Activated naive CD8-positive, alpha-beta T cell treated with anti-CD3 and anti-CD28 coated beads, Interleukin-2, amount 50 U/mL, for 24 hours (primary cell): Measurements from ENCODE around the gene TRPM6.

Experiments
- ATAC-seq: fragments of 150-1000 bp; cut with Tn5 transposase; one replicate; pipeline ENCODE4 v1.10.0; 2021
- DNase-seq: peaks from one replicate; pipeline ENCODE4 v3.0.0; 2021
- H3K27ac Mint-ChIP-seq: one replicate; pipeline ENCODE4 v1.8.0; 2021; ENCODE audit warnings: mild to moderate bottlenecking, mixed read lengths
- H3K27me3 Mint-ChIP-seq: one replicate; pipeline ENCODE4 v1.8.0; 2021; ENCODE audit warnings: mixed read lengths
- H3K36me3 Mint-ChIP-seq: one replicate; pipeline ENCODE4 v1.8.0; 2021; ENCODE audit warnings: low read depth, mixed read lengths
- H3K4me1 Mint-ChIP-seq: one replicate; pipeline ENCODE4 v1.8.0; 2021; ENCODE audit warnings: mixed read lengths
- H3K4me3 Mint-ChIP-seq: one replicate; pipeline ENCODE4 v1.8.0; 2021; ENCODE audit warnings: mild to moderate bottlenecking, moderate library complexity, mixed read lengths
- H3K9me3 Mint-ChIP-seq: one replicate; pipeline ENCODE4 v1.8.0; 2021; ENCODE audit warnings: mixed read lengths

TRPM6 gene

GRCh38 chr9:74772121-74772520, 115.6 kb downstream of the TRPM6 start:
- Mint-ChIP-seq H3K27ac (no peak overlapping the region), H3K4me1 (peaks cover 12% of the 10 kb centered on the region), H3K9me3 (no peaks in the 10 kb centered on the region), H3K36me3 (no peaks in the 10 kb centered on the region), H3K27me3 (peaks cover 15% of the 10 kb centered on the region), H3K4me3 (no peak overlapping the region)
- DNase-seq (no peak), ATAC-seq (no peak)

DNA sequence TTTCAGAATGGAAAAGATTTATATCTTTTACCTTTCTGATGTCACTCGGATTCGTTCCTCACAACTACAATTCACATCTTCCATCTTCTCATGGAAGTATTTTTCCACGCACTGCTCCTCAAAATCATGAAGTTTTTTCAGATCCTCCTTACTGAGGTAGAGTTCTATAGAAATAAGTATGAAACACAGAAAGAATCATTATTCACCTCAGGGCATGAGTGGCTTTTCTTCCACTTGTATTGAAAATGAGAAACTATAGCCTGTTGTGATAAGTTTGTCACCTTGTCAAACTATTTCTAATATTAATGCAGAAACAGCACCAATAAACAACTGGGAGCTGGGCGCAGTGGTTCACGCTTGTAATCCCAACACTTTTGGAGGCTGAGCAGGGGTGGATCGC, 116.0 kb downstream of the TRPM6 start:
- H3K36me3 Mint-ChIP-seq: no peaks in the 10 kb centered on the region
- peaks cover 15% of the 10 kb centered on the region for H3K27me3 Mint-ChIP-seq
- ATAC-seq (no peak), DNase-seq (no peak)
- H3K9me3 Mint-ChIP-seq: no peaks in the 10 kb centered on the region
- no peak overlapping the region for H3K27ac Mint-ChIP-seq
- H3K4me1 Mint-ChIP-seq: peaks cover 12% of the 10 kb centered on the region
- no peak overlapping the region for H3K4me3 Mint-ChIP-seq

GRCh38 chr9:74771262-74771585, 116.5 kb downstream of the TRPM6 start:
- no peak overlapping the region for H3K4me3 Mint-ChIP-seq
- H3K4me1 Mint-ChIP-seq: peaks cover 12% of the 10 kb centered on the region
- no peaks in the 10 kb centered on the region for H3K36me3 Mint-ChIP-seq
- H3K9me3 Mint-ChIP-seq: no peaks in the 10 kb centered on the region
- ATAC-seq (no peak), DNase-seq (no peak)
- peaks cover 15% of the 10 kb centered on the region for H3K27me3 Mint-ChIP-seq
- no peak overlapping the region for H3K27ac Mint-ChIP-seq

DNA sequence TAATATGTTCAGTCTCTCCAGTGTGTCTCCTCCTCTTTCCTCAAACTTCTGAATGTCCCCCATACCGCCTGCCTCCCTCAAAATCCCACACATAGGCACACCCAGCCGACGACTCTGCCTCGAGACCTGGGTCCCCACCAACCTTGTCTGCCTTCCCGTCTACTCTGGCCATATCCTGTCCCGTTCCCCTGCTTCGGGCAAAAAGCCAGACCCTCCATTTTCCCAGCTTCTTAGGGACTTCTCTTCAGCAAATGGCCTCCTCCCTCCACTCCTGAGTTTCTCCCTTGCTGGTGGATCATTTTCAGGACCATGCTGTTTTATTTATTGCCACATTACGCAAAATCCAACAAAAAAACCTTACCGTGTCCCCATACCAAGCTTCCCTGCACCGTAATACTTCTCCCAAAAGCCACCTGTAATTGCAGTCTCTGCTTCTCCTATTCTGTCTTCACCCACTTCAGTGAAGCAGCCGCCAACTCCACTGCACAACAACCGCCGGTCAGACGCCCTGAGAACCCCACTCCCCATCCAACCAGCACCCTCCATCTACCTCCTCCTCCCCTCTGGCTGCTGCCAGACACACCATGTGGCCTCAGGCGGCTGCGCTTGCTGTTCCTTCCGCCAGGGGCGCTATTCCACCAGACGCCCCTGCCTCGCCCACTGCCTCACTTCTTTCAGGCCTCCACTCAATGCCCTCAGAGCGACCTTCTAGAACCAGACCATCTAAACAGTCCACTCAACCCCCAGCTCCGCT, 117.0 kb downstream of the TRPM6 start:
- DNase-seq (peak; percentile 30), ATAC-seq (peak; percentile 53)
- peaks cover 15% of the 10 kb centered on the region for H3K27me3 Mint-ChIP-seq
- no peak overlapping the region for H3K4me3 Mint-ChIP-seq
- H3K9me3 Mint-ChIP-seq: no peaks in the 10 kb centered on the region
- H3K36me3 Mint-ChIP-seq: no peaks in the 10 kb centered on the region
- no peak overlapping the region for H3K27ac Mint-ChIP-seq
- H3K4me1 Mint-ChIP-seq: peaks cover 12% of the 10 kb centered on the region

DNA sequence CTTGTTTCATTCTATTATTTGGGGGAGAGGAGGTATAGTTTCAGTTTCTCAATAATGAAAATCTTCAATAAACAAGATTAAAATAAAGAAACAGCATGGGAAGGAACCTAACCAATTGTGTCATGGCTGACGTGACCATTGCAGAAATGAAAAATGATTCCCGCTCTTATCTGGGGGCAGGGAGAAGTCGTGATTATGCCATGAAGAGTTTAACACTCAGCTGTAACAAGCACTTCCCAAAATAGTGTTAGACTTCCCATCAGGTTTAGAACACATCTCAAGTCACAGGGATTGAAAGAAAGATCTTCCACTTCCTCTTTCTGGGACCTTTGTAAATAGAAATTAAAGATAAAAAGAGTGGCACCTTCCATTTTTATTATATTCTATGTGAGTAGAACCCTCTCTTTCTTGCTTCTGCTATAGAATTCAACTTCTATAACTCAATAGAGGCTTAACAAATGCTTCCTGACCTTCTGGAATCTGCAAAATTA, 122.2 kb downstream of the TRPM6 start:
- Mint-ChIP-seq H3K27me3 (peaks cover 20% of the 10 kb centered on the region), H3K4me1 (no peaks in the 10 kb centered on the region), H3K9me3 (no peaks in the 10 kb centered on the region), H3K4me3 (no peak overlapping the region), H3K36me3 (no peaks in the 10 kb centered on the region), H3K27ac (no peak overlapping the region)
- ATAC-seq: no peak
- DNase-seq: no peak

DNA sequence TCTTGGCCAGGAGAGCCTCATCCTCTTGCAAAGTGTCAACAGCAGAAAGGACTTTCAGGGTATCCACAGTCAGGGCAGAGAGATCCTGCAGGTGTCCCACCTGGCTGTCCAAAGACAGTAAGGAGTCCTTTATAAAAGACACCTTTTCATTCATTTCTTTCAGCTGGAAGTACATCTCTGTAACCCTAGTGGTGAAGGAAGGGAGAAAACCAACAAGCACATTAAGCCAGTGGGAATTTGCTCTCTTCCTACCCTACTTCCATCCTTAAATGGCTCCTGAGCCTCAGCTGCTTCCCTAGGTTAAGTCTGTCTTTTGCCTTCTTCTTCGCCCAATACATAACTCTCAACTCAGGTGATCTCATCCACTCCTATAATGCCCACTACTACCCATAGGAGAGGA, 124.8 kb downstream of the TRPM6 start:
- Mint-ChIP-seq H3K4me1 (no peaks in the 10 kb centered on the region), H3K9me3 (no peaks in the 10 kb centered on the region), H3K27me3 (peaks cover 12% of the 10 kb centered on the region), H3K27ac (no peak overlapping the region), H3K36me3 (no peaks in the 10 kb centered on the region), H3K4me3 (no peak overlapping the region)
- DNase-seq (no peak), ATAC-seq (no peak)

DNA sequence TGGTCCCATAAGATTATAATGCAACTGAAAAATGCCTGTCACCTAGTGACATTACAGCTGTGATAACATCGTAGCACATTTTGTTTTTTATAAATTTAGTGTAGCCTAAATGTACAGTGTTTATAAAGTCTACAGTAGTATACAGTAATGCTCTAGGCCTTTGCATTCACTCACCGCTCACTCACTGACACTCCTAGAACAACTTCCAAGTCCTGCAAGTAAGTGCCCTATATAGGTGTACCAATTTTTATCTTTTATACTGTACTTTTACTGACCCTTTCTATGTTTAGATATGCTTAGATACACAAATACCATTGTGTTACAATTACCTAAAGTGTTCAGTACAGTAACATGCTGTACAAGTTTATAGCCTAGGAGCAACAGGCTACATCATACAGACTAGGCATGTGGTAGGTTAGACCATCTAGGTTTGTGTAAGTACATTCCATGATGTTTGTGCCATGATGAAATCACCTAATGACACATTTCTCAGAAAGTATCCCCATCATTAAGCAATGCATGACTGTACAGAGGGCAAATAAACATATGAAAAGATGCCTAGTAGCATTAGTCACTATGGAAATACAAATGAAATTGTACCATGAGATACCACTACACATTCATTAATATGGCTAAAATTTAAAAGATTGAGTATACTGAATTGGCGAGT, 127.6 kb downstream of the TRPM6 start:
- H3K36me3 Mint-ChIP-seq: no peaks in the 10 kb centered on the region
- H3K4me1 Mint-ChIP-seq: no peaks in the 10 kb centered on the region
- H3K9me3 Mint-ChIP-seq: no peaks in the 10 kb centered on the region
- DNase-seq (no peak), ATAC-seq (no peak)
- no peak overlapping the region for H3K27ac Mint-ChIP-seq
- no peak overlapping the region for H3K4me3 Mint-ChIP-seq
- H3K27me3 Mint-ChIP-seq: peaks cover 14% of the 10 kb centered on the region

DNA sequence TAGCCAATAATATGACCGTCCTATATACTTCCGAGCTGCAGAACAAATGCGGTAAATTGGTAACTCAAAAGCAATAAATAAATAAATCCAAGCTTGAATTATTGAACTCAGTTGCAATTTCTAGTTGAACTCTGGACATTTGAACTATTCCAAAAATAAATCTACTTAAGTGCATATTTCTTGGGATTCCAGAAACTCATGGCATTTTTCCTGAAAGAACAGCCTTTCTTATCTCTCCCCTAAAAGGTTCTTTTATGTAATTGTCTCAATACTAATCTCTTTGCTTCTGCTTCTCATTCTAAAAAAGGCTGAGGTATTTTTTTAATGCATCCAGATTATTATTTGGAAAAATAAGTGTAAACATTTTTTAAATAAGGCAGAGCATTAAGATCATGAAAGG, 131.7 kb downstream of the TRPM6 start:
- H3K4me3 Mint-ChIP-seq: no peak overlapping the region
- no peak overlapping the region for H3K27ac Mint-ChIP-seq
- no peak for DNase-seq
- no peaks in the 10 kb centered on the region for H3K4me1 Mint-ChIP-seq
- peaks cover 2% of the 10 kb centered on the region for H3K27me3 Mint-ChIP-seq
- H3K9me3 Mint-ChIP-seq: no peaks in the 10 kb centered on the region
- no peak for ATAC-seq
- no peaks in the 10 kb centered on the region for H3K36me3 Mint-ChIP-seq

DNA sequence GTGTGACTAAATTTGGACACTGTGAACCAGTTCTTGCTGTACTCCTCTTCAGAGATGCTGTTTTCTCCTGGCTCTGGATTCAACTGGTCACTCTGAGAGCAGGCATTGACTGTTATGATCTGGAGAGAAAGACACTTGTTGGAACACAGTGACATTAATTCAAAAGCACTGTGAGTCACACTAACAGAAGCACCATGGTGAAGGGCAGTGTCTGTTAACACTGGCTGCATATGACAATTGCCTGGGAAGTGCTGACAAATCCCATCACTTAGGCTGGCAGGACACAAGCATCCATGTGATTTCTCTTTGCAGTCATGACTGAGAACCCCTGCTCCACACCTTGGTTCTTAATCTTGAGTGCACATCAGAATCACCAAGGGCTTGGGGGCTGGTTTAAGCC, 132.4 kb downstream of the TRPM6 start:
- Mint-ChIP-seq H3K27ac (no peak overlapping the region), H3K27me3 (peaks cover 2% of the 10 kb centered on the region), H3K4me1 (no peaks in the 10 kb centered on the region), H3K9me3 (no peaks in the 10 kb centered on the region), H3K4me3 (no peak overlapping the region), H3K36me3 (no peaks in the 10 kb centered on the region)
- DNase-seq (no peak), ATAC-seq (no peak)

DNA sequence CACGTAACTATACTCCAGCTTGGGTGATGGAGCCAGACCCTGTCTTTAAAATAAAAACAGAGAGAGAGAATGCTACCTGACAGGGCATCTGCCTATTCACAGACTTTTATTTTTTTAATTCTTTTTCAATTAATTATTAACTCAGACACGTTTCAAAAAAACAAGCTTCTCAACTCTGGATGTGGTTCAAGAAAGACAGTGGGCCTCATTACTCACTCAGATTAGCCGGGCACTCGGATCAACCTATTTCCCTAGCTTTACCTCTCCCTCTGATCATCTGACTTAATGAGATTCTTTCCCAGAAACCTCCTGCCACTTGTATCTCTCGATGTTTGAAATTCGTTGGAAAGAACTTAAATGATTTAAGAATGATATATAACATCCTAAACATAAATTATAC, 134.1 kb downstream of the TRPM6 start:
- H3K27ac Mint-ChIP-seq: no peak overlapping the region
- H3K27me3 Mint-ChIP-seq: peaks cover 2% of the 10 kb centered on the region
- H3K4me1 Mint-ChIP-seq: no peaks in the 10 kb centered on the region
- DNase-seq (no peak), ATAC-seq (no peak)
- no peak overlapping the region for H3K4me3 Mint-ChIP-seq
- H3K36me3 Mint-ChIP-seq: no peaks in the 10 kb centered on the region
- H3K9me3 Mint-ChIP-seq: no peaks in the 10 kb centered on the region

DNA sequence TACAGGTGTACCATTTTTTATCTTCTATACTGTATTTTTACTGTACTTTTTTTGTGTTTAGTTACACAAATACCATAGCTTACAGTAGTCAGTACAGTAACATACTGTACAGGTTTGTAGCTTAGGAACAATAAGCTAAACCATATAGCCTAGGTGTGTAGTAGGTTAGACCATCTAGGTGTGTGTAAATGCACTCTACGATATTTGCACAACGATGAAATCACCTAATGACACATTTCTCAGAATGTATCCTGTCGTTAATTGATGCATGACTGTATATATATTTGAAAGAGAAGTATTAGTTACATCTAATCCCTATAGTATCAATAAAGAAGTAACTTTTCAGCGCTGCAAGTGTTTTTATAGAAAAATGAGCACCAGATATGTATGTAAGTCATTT, 138.8 kb downstream of the TRPM6 start:
- Mint-ChIP-seq H3K4me1 (no peaks in the 10 kb centered on the region), H3K4me3 (no peak overlapping the region), H3K36me3 (no peaks in the 10 kb centered on the region), H3K9me3 (no peaks in the 10 kb centered on the region), H3K27me3 (peaks cover 13% of the 10 kb centered on the region), H3K27ac (no peak overlapping the region)
- no peak for ATAC-seq
- no peak for DNase-seq

GRCh38 chr9:74742792-74743730, 144.7 kb downstream of the TRPM6 start:
- Mint-ChIP-seq H3K27ac (no peak overlapping the region), H3K4me3 (no peak overlapping the region), H3K4me1 (no peaks in the 10 kb centered on the region), H3K9me3 (no peaks in the 10 kb centered on the region), H3K36me3 (no peaks in the 10 kb centered on the region), H3K27me3 (peaks cover 26% of the 10 kb centered on the region)
- DNase-seq (no peak), ATAC-seq (no peak)

DNA sequence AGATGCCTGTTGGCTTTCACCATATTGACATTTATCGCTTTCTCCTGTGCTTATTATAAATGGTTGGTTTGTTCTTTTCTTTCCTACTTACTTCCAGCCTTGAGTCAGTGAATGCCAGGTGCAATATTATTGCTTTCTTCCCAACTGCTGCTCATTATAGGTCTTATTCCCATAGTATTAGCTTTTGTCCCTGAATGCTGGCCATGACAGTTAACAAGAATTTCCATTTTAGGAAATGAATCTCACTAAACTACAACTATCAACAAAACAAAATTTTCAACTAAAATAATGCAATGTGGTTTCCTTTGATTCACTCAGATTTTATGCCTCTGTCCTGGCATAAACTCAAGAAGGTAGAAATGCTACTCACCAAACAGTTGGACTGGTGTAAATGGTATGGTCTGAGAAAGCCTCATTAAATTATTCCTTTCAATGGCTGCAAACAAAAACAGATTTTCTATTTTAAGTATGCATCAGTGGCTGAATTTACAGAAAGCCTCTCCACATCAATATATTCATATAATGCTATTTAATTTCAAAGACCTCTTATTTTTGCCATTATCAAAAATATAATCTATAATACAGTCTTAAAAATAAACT, 145.4 kb downstream of the TRPM6 start:
- H3K36me3 Mint-ChIP-seq: no peaks in the 10 kb centered on the region
- no peaks in the 10 kb centered on the region for H3K4me1 Mint-ChIP-seq
- ATAC-seq (no peak), DNase-seq (no peak)
- peaks cover 26% of the 10 kb centered on the region for H3K27me3 Mint-ChIP-seq
- H3K27ac Mint-ChIP-seq: no peak overlapping the region
- H3K4me3 Mint-ChIP-seq: no peak overlapping the region
- H3K9me3 Mint-ChIP-seq: no peaks in the 10 kb centered on the region

- H3K27ac Mint-ChIP-seq: no peak overlapping the region
- no peak for DNase-seq
- H3K4me3 Mint-ChIP-seq: no peak overlapping the region
- no peaks in the 10 kb centered on the region for H3K4me1 Mint-ChIP-seq
- H3K36me3 Mint-ChIP-seq: no peaks in the 10 kb centered on the region
- no peaks in the 10 kb centered on the region for H3K9me3 Mint-ChIP-seq
- ATAC-seq: no peak
- H3K27me3 Mint-ChIP-seq: peaks cover 4% of the 10 kb centered on the region
Measured at GRCh38 chr9:74736646-74737045, 151.1 kb downstream of the TRPM6 start.
